Glomerular endothelial cell (primary cell): ENCODE data around the gene DEAF1. TPM values are rescaled to one million over a fixed set of nuclear protein-coding genes. Genes with fewer than 3 reads are reported as not detected.

ENCODE experiments used
- DNase-seq: peaks from one replicate; pipeline ENCODE4 v3.0.0-alpha.2; 2011; ENCODE audit warnings: low read depth, low spot score; ENCODE audit errors: extremely low read depth
- total RNA-seq: library from RNA; depleted of rRNA; stranded (reverse); fragments of >200 nt; gene quantifications from 2 replicates; pipeline ENCODE4 v1.2.3, GENCODE V29; 2015

Gene DEAF1
- total RNA-seq, 1 donor from 2014 or later: 58.0 TPM

DNA sequence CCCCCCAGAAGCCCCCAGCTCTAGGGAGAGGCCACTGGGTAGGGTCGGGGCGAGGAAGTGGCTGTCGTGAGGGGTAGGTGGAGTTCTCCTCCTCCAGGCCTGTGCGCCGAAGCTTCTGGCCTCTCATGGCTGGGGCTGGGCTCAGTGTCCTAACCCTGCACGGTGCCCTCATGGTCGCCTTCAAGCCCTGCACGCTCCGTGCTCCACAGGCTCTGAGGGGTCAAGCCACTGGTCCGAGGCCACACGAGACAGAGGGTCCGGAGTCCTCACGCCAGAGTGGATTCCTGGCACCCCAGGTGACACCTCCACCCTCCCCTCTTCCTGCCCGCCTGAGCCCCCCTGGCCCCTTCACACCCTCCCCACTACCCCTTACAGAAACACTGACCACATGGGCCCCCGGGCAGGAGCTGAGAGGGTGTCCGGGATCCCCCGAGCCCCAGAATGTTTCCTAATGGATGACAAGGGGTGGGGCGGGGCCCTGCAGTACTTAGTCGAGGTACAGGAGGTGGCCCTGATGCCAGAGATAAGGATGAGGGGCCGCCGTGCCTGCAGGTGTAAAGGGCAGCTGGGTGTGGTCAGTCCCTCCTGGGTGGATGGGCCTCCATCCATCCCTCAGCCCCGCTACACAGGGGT, 69.3 kb downstream of the DEAF1 start:
- DNase-seq: no peak

DNA sequence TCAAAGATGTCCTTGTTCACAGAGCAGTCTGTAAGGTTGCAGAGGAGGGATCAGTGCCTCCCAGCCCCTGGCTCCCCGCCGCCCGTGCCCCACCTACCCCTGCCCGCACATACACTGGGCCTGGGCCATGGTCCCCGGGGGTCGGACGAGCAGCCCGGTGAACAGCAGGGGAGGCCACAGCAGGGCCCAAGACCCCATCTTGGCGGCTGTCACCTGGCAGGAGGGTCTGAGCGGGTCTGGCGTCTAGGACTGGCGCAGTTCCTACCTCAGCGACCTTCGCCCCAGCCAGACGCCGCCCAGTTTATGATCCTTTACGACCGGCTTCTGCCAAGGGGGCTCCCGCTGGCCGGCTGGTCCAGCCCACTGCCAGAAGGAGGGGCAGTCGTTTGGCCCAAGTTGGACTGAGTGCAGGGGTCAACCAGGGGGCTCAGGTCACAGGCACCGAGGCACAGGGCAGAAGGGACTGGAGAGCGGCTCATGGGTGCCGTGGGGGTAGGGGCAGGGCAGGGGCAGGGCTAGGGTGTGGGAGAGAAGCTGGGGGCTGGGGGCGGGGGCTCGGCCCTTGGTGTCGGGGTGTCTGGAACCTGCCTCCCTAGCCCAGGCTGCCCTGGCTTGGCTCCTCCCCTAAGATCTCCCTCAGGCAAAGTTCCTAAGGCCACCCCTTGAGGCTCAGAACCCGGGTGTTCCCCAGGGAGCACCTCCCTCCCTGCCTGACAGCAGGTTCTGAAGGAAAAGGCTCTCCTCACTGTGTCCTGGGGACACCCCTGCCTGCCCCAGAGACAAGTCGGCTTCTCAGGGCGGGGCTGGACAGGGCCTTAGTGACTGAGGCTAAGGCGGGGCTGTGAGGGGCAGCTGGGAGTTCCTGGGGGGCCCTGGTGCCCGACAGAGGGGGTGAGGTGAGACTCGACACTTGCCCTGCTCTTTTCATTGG, 70.1 kb downstream of the DEAF1 start, which contains the start of gene CDHR5:
CDHR5 (minus strand) TSS at position 251 of the 931 bp plus-strand sequence; CDS start at position 198, 53 bp downstream.
- DNase-seq: no peak

DNA sequence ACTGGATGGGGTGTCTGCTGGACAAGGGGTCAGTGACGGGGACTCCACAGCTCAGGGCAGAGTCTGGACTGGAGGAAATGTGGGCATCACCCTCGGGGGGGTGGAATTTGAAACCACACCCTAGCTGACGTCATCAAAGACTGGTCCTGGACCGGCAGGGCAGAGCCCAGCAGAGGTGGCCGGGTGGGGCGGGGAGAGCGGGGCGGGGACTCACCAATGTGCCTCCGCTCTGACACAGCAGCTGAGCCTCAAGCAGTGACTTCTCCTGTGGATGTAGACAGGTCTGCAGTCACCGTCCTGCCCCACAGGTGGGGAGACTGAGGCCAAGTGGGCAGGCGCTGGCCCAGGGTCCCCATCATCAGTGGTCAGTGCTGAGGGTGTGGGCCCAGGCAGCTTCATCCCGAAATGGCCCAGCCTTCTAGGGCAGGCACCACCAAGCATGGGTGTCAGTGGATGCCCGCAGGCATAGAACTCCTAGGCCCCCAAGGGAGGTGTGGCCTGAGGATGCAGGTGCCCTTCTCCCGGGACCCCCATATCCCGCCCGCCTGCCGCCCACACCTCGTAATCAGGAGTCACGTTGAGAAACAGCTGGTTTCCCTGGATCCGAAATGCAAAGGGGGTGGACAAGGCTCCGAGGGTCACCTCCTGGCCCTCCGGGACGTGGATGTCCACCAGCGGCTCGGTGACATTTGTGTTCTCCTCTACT, 70.9 kb downstream of the DEAF1 start:
- no peak for DNase-seq

DNA sequence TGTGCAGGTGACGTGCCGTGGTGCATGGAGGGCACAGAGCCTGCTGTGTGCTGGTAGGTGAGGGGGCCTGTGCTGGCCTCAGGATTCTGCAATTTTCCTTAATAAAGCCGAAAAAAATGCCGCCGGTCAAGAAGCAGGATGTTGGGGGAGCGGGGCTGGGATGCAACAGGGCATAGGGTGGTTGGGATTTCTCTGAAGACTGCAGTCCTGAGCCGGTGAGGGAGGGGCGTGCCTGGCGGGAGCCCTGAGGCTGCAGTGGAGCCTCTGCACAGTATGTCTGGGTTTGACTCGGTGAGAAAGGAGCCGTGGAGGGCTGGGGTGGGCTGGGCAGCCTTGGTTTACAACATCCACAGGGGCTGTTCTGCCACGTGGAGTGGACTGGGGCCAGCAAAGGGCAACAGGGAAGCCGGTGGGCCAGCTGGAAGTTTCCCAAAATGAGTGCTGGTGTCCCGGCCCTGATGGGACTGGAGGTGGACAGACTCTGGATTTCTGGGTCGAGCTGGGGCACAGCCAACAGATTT, 71.6 kb downstream of the DEAF1 start:
- no peak for DNase-seq

DNA sequence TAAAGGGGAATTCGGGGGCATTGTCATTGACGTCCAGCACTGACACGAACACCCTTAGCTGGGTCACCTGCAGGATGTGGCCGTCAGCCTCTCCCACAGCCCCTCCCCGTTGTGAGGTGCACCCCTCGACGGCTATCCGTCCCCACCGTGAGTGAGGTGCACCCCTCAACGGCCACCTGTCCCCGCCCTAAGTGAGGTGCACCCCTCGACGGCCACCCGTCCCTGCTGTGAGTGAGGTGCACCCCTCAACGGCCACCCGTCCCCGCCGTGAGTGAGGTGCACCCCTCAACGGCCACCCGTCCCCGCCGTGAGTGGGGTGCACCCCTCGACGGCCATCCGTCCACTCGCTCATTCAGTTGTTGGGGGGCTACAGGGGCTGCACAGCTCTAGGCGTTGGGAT, 73.2 kb downstream of the DEAF1 start:
- DNase-seq: no peak

DNA sequence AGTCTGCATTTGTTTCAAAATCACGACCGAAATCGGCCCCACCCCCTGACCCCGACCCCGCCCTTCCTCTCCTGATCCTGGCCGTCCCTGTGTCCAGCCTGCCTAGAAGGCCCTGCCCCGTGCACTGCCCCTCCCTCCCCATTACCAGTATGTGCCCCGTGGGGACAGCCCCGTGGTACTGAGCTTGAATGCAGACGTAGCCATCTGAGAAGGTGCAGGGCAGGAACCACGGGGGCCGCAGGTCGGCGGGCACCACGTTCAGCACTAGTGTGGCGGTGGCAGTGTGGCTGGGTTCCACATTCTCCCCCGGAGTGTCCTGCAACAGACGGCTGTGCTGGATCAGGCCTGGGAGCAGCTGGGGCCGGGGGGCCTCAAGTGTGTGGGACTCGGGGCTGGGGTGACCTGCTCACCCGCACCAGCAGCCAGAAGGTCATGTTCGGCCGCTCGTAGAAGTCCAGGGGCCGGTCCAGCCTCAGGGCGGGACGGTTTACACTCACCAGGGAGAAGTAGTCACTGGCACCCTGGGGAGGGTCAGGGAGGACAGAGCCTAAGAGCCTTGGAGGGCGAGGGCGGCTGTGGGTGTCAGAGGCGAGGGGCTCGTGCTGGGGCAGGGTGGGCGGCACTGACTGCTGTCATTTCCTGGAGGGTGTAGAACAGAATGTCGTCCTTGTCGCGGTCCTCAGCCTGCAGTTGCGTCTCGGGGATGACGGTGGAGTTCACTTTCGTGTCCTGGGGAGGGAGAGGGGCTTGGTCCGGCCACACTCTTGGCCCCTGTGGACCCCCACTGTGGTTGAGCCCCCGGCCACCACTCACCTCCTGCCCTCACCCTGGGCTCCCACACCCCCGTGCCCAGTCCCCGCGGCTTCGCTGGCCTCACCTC, 73.8 kb downstream of the DEAF1 start:
- no peak for DNase-seq

DNA sequence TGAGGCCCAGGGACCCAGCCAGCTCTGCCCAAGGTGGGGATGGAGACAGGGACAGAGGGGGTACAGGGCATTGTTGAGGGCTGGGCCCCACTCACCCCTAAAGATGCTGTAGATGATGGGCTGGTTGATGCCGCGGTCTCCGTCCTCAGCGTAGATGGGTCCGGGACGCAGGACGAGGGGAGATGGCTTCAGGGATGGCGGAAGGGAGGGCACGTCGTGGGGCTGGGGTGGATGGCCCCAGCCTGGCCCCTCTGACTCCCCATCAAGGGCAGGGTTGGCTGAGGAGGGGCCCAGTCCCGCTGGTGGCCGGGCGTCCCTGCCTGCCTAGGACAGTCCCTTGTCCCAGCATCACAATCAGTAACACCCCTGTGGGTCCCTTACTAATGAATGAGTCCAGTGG, 74.8 kb downstream of the DEAF1 start:
- DNase-seq: no peak

DNA sequence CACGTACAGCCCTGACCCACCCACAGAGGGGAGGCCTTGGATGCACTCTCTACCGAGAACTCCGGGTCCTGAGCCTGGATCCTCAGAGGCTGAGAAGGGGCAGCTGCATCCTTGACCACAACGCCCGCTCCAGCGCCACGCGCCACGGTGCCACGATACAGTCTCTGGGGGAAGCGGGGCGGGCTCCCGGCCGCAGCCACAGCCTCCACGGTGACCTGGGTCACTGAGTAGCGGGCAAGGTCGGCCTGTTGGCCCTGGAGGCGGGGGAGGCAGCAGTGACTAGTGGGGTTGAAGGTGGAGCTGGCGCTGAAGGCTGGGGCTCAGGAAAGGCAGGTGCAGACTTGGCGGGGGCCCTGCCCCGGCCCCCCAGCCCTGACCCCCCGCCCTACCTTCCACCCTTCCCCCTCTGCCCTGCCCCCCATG, 75.4 kb downstream of the DEAF1 start:
- DNase-seq: no peak

DNA sequence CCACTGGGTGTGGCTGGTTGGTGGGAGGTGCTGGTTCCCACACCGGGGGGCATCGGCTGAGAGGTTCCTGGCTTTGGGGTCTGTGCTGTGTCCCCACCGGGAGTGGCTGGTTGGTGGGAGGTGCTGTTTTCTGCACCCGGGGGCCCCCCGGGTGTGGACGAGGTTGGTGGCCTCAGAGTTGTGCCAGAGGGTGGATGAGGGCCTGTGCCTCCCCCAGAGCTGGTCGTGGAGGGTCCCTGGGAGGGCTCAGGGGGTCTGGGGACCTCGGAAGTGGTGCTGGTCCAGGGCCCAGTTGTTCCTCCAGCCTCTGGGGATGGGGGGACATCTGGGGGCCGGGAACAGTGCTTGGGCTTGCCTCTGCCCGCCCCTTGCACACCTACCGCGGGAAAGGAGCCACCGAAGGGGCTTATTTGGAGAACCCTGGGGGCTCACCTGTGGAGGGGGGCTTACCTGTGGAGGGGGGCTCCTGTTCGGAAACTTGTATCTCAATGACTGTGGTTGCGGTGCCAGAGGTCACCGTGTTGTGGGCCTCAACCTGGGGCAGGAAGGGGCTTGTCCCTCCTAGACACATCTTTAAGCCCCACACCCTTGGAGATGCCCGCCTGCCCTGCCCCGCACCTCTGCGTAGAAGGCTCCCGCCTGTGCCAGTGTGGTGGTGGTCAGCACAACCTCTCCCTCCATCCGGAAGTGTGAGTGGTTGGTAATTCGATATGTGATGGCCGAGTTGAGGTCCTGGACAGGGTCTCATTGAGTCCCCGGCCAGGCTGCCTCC, 76.0 kb downstream of the DEAF1 start:
- DNase-seq: no peak

DNA sequence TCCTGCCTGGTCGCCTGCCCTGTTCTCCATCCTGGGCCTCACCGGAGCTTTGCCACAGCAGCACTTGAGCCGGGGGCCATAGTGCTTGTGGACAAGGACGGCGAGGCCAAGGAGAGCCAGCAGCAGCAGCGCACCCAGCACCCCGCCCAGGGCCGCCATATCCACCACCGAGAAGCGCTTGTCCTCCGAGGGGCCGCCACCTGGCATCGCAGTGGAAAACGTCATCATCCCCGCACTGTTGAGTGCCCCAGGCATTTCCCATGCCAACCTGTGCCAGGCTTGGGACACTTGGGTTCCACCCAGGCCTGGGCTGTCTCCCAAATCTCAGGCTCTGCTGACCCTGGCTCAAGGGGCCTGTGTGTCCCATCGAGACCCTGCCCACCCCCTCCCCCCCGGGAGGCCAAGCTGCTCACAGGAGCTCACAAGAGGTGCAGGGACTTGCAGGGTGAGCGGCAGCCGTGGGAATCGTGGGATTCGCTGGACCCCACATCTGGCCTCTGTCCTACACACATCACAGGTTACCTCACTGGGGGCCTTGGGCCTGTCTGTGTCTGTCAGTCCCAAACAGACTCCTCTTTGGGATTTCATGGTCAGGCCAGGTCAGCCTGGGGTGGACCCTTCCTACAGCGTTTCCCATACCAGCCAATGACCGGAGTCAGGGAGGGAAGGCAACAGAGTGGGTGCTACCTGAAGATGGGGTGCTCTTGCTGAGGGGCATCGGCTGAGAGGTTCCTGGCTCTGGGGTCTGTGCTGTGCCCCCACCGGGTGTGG, 76.9 kb downstream of the DEAF1 start:
- no peak for DNase-seq

DNA sequence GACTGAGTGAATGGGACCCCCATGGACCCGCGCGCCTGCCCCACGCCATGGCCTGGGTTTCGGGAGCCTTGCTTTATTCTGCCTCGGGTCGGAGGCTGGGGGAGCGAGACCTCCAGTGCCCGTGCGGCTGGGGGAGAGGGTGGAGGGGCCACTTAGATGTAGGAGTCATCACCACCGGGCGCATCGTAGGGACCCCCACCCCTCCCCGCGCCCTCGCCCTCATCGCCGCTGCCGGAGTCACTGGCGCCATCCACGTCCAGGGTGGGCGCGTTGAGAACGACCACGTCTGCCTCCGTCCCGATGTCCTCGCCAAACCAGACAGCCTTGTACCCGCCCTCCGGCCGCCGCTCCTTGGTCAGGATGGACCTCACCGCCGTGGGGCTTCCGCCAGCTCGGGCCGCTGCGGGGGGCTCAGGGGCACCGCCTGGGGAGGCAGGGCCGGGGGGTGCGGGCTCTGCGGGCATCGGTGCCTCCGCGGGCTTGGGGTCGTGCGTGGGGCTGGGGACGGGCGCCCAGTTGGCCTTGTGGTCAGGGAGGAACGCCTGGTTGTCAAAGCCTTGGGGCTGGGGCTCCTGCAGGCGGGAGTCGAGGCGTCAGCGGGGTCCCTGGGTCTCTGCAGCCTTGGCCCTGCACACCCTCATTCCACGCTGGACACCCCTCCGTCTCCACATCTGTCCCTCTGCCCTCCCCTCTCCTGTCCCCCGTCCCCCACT, 77.7 kb downstream of the DEAF1 start:
- no peak for DNase-seq

DNA sequence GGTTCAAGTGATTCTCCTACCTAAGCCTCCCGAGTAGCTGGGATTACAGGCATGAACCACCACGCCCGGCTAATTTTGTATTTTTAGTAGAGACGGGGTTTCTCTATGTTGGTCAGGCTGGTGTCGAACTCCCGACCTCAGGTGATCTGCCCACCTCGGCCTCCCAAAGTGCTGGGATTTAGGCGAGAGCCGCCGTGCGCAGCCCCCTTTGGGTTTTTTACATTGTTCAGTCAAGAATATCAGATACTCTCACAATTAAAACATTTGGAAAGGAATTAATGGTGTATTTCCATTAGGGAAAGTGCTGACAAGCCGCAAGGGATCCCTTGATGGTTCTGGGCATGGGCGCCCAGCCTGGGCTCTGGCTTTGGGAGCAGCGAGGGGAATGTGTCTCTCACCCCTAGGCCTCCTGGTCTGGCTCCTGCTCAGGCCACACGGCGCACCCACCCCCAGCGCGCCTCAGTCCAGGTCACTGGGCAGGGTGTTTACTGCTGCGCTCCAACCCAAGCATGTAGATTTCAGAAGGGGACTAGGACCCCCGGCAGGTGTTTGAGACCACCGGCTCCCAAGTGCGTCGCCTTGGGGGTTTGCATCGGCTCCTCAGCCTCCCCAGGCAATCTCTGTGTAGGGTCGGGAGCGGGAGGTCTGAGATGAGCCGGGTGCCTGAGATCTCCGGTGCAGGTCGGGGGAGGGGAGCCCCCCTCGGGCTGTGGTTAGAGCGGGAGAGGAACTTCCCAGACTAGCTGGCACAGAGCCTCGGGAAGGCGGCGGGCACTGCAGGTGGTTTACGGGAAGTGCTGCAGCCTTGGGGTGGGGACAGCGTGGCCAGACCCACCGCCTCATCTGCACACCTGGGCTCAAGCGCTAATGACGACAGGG, 78.5 kb downstream of the DEAF1 start:
- DNase-seq: no peak

DNA sequence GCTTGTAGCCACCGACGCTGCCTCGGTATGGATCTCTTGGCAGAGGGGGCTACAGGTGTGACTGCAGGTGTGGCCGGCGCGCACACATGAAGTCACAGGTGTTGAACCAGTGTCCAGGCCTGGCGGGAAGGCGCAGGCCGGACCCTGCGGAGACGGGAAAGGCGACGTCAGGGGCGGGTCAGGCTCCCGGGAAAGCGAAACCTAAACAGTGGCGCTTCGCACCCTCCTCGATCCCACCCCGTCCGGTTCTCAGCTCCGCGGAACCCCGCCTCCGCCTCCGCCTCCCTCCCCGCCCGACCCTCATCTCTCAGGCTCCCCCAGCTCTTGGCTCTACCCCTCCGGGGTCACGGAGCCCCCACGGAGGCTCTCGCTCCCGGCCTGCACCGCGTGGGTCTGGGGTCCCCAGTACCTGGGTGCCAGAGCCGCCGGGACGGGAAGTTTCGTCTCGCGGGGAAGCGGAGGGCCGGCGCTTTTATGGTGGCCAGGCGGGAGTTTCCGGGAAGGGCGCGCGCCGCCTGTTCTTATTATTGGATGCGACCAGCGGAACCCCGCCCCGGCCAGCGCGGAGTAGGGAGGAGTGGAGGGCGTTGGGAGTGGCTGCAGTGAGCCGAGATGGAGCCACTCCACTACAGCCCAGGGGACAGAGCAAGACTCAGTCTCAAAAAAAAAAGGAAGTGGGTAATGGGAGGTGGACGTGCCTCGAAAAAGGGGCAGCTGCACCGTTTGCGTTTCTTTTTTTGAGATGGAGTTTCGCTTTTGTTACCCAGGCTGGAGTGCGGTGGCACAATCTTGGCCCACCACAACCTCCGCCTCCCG, 79.3 kb downstream of the DEAF1 start, which contains the start of gene IRF7:
IRF7 (minus strand) TSS at position 447 of the 816 bp plus-strand sequence. CDS start 586 bp downstream, outside the sequence.
- no peak for DNase-seq

DNA sequence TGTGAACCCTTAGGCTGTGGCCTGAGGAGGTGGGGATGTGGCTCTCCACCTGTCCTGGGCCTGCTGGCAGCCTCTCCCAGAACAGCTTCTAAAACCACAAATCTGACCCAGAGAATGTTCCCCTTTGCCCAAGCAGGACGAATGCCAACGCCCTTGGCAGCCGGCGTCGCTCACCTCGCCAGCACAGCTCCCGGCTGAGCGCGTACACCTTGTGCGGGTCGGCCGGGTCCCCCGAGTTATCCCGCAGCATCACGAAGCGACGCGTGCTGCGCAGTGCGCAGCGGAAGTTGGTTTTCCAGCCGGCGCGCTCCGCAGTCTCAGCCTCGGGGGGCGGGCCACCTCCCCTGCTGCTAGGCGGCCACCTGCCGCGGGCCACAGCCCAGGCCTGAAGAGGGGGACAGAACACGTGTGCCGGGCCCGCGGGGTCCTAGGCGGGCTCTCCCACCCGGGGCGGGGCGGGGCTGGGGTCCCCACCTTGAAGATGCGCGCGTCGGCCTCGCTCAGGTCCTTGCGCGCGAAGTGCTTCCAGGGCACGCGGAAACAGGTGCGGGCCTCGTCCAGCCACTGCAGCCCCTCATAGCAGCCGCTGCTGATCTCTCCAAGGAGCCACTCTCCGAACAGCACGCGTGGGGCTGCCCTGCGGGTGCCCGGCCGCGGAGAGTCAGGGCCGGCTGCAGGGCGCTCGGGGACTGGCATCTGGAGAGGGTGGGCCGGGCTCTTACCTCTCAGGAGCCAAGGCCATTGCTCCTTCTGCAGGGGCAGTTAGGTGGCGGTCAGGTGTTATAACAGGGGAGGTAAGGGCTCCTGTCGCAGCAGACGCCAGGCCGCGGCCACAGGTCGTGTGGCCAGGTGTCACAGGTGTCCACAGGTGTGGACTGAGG, 80.2 kb downstream of the DEAF1 start:
- DNase-seq: no peak

DNA sequence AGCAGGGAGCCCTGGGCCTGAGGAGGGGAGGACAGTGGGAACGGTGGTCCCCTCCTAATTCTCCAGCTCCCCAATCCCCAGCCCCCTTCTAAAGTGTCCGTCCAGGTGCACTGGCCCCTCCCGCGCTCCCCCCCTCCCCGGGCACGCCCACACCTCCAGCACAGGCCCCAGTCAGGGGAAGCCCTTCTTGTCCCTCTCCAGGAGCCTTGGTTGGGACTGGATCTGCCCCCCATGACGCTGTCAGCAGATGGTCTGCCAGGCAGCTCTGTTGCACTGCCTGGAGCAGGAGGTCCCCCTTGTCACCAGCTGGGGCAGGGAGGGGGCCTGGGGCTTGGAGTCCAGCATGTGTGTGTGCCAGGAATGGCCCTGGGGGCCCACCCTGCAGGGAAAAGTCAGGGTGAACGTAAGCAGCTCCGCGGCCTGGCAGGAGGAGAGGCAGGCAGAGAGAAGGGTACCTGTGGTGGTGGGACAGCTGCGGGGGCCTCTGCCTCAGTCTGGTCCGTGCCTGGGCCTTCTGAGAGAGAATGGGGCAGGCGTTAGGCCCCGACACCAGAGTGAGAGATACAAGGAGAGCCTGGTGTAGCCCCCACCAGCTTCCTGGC, 80.9 kb downstream of the DEAF1 start:
- DNase-seq: no peak
